ENCODE results near the gene NPDC1. TPM values are rescaled to one million over a fixed set of nuclear protein-coding genes. Genes with fewer than 3 reads are reported as not detected.

Gene NPDC1
- total and polyA plus RNA-seq, 2 donors (not counting 1 experiment from before 2014, with no cell fraction given) = 9.0 to 15.7 TPM

DNA sequence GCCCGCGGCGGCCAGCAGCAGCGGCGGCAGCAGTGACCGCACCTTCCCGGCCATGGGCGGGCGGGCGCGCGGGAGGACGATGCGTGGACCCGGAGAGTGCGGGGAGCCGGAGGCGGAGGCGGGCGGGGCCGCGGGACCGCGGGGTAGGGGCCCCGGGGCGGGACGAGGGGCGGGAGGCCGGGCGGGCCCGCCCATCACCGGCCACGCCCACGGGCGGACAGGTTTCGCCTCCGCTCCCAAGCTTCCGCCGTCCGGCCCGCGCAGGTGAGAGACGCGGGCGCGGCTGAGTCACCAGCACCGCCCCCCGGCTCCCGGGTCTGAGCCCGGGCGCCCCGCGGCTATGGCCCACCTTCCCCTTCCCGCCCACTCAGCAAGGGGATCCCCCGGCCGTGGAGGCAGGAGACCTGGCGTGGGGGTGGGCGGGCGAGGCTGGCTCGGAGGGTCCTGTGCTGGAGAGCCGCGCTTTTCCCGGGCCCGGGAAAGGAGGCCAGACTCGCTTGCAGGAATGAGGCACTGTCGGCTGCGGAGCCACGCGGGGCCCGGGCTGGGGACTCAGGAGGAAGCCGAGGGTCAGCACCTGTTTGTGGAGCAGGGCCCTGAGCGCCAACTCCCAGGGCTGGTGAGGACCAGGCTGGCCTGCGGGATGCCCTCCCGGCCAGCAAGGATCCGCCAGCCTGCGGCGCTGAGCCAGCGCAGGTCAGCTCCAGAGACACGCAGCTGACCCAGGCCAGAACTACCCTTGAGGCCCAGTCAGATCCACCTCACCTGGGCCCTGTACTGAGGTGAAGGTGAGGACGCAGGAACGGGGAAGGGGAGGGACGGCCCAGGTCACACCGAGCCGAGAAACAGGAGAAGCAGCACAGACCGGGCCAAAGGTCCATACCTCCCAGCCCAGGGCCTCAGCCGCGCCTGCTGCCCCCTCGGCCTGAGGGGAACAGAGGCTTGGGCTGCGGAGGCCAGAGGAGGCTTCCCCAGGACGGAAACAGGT, 8.3 kb upstream of the NPDC1 start, which contains the start of gene ENTPD2:
Gene ENTPD2 (minus strand): TSS at position 118 of the 988 bp plus-strand sequence. CDS start 64 bp downstream, at position 54.
- Histone ChIP-seq H3K9me3 (ENCODE audit: control insufficient read depth, insufficient read depth, low read depth, low read length) (no peaks in the 10 kb centered on the region), H4K20me1 (ENCODE audit: control insufficient read depth, extremely low read depth, insufficient read depth, low read length) (no peaks in the 10 kb centered on the region), H3K4me3 (replicated peaks in 1 of 4; ENCODE audit: control extremely low read depth in 1 of 4, insufficient read depth in 1 of 4, low read depth in 3 of 4, low read length in 4 of 4) (no peak within 1 kb of the TSS), H3K4me1 (ENCODE audit: control insufficient read depth, extremely low read depth, insufficient read depth, low read length) (peaks cover 2% of the 10 kb centered on the region), H3K27ac (ENCODE audit: insufficient read depth, low read length) (no peak within 1 kb of the TSS), H3K9ac (ENCODE audit: insufficient read depth, low read length) (no peak within 1 kb of the TSS), H2AFZ (ENCODE audit: low read length) (no peak within 1 kb of the TSS), H3K36me3 (ENCODE audit: control insufficient read depth, insufficient read depth, low read length) (no peaks in the 10 kb centered on the region), H3K27me3 (ENCODE audit: control insufficient read depth, insufficient read depth, low read length) (peaks cover 24% of the 10 kb centered on the region), H3K79me2 (ENCODE audit: control insufficient read depth, insufficient read depth, low read length) (no peaks in the 10 kb centered on the region), H3K4me2 (ENCODE audit: extremely low read depth, insufficient read depth, low read length) (no peak within 1 kb of the TSS)
- DNase-seq (ENCODE audit: low read depth in 2 of 2) = no peak
- TF ChIP-seq EZH2 (IDR thresholded peaks at IDR 0.05; ENCODE audit: low read length, missing control alignments) = no peak
- TF ChIP-seq, protein P1, sequence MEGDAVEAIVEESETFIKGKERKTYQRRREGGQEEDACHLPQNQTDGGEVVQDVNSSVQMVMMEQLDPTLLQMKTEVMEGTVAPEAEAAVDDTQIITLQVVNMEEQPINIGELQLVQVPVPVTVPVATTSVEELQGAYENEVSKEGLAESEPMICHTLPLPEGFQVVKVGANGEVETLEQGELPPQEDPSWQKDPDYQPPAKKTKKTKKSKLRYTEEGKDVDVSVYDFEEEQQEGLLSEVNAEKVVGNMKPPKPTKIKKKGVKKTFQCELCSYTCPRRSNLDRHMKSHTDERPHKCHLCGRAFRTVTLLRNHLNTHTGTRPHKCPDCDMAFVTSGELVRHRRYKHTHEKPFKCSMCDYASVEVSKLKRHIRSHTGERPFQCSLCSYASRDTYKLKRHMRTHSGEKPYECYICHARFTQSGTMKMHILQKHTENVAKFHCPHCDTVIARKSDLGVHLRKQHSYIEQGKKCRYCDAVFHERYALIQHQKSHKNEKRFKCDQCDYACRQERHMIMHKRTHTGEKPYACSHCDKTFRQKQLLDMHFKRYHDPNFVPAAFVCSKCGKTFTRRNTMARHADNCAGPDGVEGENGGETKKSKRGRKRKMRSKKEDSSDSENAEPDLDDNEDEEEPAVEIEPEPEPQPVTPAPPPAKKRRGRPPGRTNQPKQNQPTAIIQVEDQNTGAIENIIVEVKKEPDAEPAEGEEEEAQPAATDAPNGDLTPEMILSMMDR (conservative IDR thresholded peaks at IDR 0.05 in 1 of 2, IDR thresholded peaks at IDR 0.05 in 1 of 2; ENCODE audit: low read depth in 1 of 2, low read length in 2 of 2) = no peak

DNA sequence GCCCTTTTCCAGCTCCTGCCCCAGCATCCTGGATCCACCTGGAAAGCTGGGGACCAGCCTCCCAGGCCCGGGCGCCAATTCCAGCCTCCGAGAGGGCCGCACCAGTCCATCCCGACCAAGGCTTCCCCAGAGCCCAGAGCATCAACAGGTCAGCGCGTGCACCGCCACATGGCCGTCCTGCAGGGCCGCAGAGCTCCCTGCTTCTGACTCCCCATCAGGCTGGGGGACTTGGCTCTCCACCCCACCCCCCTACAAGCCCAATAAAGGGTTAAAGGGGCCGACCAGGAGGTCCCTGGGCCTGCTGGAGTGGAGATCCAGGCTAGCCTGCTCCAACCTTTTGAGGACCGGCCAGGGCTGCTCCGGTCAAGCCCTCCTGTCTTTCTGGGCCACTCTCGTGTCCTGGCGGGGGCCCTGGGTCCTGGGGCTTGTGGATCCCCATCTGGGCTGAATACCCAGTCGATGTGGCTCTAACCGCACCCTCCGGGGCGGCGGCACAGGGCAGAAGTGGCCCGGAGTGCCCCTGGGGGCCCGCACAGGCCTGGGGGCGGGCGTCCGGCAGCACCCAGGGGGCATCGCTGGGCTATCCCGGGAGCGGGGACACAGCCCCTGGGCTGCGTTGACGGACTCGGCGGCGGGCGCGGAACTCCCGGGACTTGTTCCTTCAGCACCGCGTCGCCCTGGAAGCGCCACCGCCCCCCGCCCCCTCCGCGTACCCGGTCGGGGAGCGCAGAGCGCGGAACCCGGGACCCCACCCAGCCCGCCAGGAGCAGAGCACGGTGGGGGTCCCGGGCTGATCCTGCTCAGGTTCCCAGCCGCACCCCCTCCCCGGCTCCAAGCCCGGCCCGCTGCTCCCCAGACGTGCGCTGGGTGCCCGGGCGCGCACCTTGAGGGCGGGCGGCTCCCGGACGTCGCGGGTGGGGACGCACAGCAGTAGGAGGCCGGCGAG, 7.3 kb upstream of the NPDC1 start:
- Histone ChIP-seq H3K79me2 (ENCODE audit: control insufficient read depth, insufficient read depth, low read length) (no peaks in the 10 kb centered on the region), H3K4me1 (ENCODE audit: control insufficient read depth, extremely low read depth, insufficient read depth, low read length) (peaks cover 2% of the 10 kb centered on the region), H3K4me2 (ENCODE audit: extremely low read depth, insufficient read depth, low read length) (no peak overlapping the region), H3K36me3 (ENCODE audit: control insufficient read depth, insufficient read depth, low read length) (no peaks in the 10 kb centered on the region), H3K9ac (ENCODE audit: insufficient read depth, low read length) (no peak overlapping the region), H3K27ac (ENCODE audit: insufficient read depth, low read length) (no peak overlapping the region), H3K4me3 (replicated peaks in 1 of 4; ENCODE audit: control extremely low read depth in 1 of 4, insufficient read depth in 1 of 4, low read depth in 3 of 4, low read length in 4 of 4) (no peak overlapping the region), H3K9me3 (ENCODE audit: control insufficient read depth, insufficient read depth, low read depth, low read length) (no peaks in the 10 kb centered on the region), H2AFZ (ENCODE audit: low read length) (no peak overlapping the region), H4K20me1 (ENCODE audit: control insufficient read depth, extremely low read depth, insufficient read depth, low read length) (no peaks in the 10 kb centered on the region), H3K27me3 (ENCODE audit: control insufficient read depth, insufficient read depth, low read length) (peaks cover 22% of the 10 kb centered on the region)
- DNase-seq (ENCODE audit: low read depth in 2 of 2) = no peak
- TF ChIP-seq, protein P1 (conservative IDR thresholded peaks at IDR 0.05 in 1 of 2, IDR thresholded peaks at IDR 0.05 in 1 of 2; ENCODE audit: low read depth in 1 of 2, low read length in 2 of 2) = no peak
- peak; percentile 68 for TF ChIP-seq EZH2 (IDR thresholded peaks at IDR 0.05; ENCODE audit: low read length, missing control alignments)

DNA sequence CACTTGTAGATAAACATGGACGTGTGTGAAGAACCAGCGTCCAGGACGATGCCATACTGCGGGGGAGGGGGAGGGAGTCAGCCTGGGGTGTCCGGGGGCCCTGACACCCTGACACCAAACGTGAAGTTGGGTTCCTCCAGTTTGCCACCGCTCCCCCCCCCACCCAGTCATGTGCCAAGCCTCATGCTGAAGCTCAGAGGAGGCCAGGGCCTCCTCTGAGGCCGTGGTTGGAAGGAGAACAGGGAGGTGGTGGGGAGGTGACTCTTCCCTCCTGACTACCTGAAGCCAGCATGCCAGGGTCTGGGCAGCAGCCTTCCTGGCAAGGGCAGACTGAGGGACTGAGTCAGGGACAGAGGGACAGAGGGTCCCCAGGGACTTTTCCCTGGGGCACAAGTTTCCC, 6.3 kb upstream of the NPDC1 start:
- no peak overlapping the region for H2AFZ ChIP-seq (ENCODE audit: low read length)
- no peaks in the 10 kb centered on the region for H3K36me3 ChIP-seq (ENCODE audit: control insufficient read depth, insufficient read depth, low read length)
- no peaks in the 10 kb centered on the region for H4K20me1 ChIP-seq (ENCODE audit: control insufficient read depth, extremely low read depth, insufficient read depth, low read length)
- H3K9me3 ChIP-seq (ENCODE audit: control insufficient read depth, insufficient read depth, low read depth, low read length) = no peaks in the 10 kb centered on the region
- H3K27ac ChIP-seq (ENCODE audit: insufficient read depth, low read length) = no peak overlapping the region
- no peak overlapping the region for H3K9ac ChIP-seq (ENCODE audit: insufficient read depth, low read length)
- no peaks in the 10 kb centered on the region for H3K79me2 ChIP-seq (ENCODE audit: control insufficient read depth, insufficient read depth, low read length)
- peaks cover 22% of the 10 kb centered on the region for H3K27me3 ChIP-seq (ENCODE audit: control insufficient read depth, insufficient read depth, low read length)
- DNase-seq (ENCODE audit: low read depth in 2 of 2) = no peak
- H3K4me3 ChIP-seq (replicated peaks in 1 of 4; ENCODE audit: control extremely low read depth in 1 of 4, insufficient read depth in 1 of 4, low read depth in 3 of 4, low read length in 4 of 4) = no peak overlapping the region
- H3K4me2 ChIP-seq (ENCODE audit: extremely low read depth, insufficient read depth, low read length) = no peak overlapping the region
- H3K4me1 ChIP-seq (ENCODE audit: control insufficient read depth, extremely low read depth, insufficient read depth, low read length) = peaks cover 2% of the 10 kb centered on the region
- TF ChIP-seq EZH2 (IDR thresholded peaks at IDR 0.05; ENCODE audit: low read length, missing control alignments) = no peak
- TF ChIP-seq, protein P1 (conservative IDR thresholded peaks at IDR 0.05 in 1 of 2, IDR thresholded peaks at IDR 0.05 in 1 of 2; ENCODE audit: low read depth in 1 of 2, low read length in 2 of 2) = no peak
